Renal cortical epithelial cell (primary cell): ENCODE results near the gene CDH20. TPM values are rescaled to one million over a fixed set of nuclear protein-coding genes. Genes with fewer than 3 reads are reported as not detected.

Source experiments
- DNase-seq: peaks from one replicate; pipeline ENCODE4 v3.0.0-alpha.2; 2011; ENCODE audit warnings: low read depth
- total RNA-seq: library from RNA; depleted of rRNA; stranded (reverse); fragments of >200 nt; gene quantifications from 2 replicates; pipeline ENCODE4 v1.2.3, GENCODE V29; 2014

The CDH20 gene
- total RNA-seq, 1 donor from 2014 or later, result not detected

- no peak for DNase-seq
Measured at GRCh38 chr18:61531182-61531581, 198.0 kb downstream of the CDH20 start.

- DNase-seq, result no peak
Measured at GRCh38 chr18:61531891-61532290, 198.7 kb downstream of the CDH20 start.

- no peak for DNase-seq
Measured at GRCh38 chr18:61535401-61535800, 202.2 kb downstream of the CDH20 start.

- DNase-seq, result no peak
Measured at GRCh38 chr18:61541673-61542072, 208.4 kb downstream of the CDH20 start.

- no peak for DNase-seq
Measured at GRCh38 chr18:61542596-61542995, 209.4 kb downstream of the CDH20 start.

GRCh38 chr18:61543518-61543917 is 210.3 kb downstream of the CDH20 start:
- no peak for DNase-seq

GRCh38 chr18:61544178-61544577 is 210.9 kb downstream of the CDH20 start:
- no peak for DNase-seq

GRCh38 chr18:61545281-61546245 is 212.3 kb downstream of the CDH20 start:
- DNase-seq, result no peak

- DNase-seq, result peak; percentile 41
Measured at GRCh38 chr18:61546590-61546989, 213.4 kb downstream of the CDH20 start.

- no peak for DNase-seq
Measured at GRCh38 chr18:61549416-61549815, 216.2 kb downstream of the CDH20 start.

- DNase-seq, result no peak
Measured at GRCh38 chr18:61549889-61550288, 216.7 kb downstream of the CDH20 start.

GRCh38 chr18:61551586-61551985 is 218.4 kb downstream of the CDH20 start:
- DNase-seq, result peak; percentile 87

- DNase-seq, result no peak
Measured at GRCh38 chr18:61553045-61553659, 219.9 kb downstream of the CDH20 start.

GRCh38 chr18:61554117-61554776 is 221.0 kb downstream of the CDH20 start:
- no peak for DNase-seq

- no peak for DNase-seq
Measured at GRCh38 chr18:61554946-61555361, 221.7 kb downstream of the CDH20 start.

GRCh38 chr18:61556316-61556715 is 223.1 kb downstream of the CDH20 start:
- DNase-seq, result no peak

- no peak for DNase-seq
Measured at GRCh38 chr18:61556862-61557261, 223.6 kb downstream of the CDH20 start.

GRCh38 chr18:61569176-61569892 is 236.1 kb downstream of the CDH20 start:
- DNase-seq, result peak; percentile 87

GRCh38 chr18:61570070-61570469 is 236.8 kb downstream of the CDH20 start:
- no peak for DNase-seq

- DNase-seq, result no peak
Measured at GRCh38 chr18:61572084-61572655, 238.9 kb downstream of the CDH20 start.

- DNase-seq, result no peak
Measured at GRCh38 chr18:61572871-61573270, 239.6 kb downstream of the CDH20 start.
